ENCODE data around the gene THAP7.
A peak's percentile ranks its signal among the peaks of the same experiment; 100 is the strongest.

THAP7 gene

GRCh38 chr22:21030621-21031544 is 29.0 kb upstream of the THAP7 start:
- ATAC-seq = no peak

- ATAC-seq = no peak
These were observed 28.1 kb upstream of the THAP7 start for GRCh38 chr22:21030032-21030431.

- ATAC-seq = no peak
These were observed 27.6 kb upstream of the THAP7 start for GRCh38 chr22:21029486-21030025.

- no peak for ATAC-seq
These were observed 26.6 kb upstream of the THAP7 start for GRCh38 chr22:21028277-21029251.

GRCh38 chr22:21026783-21027692 is 25.1 kb upstream of the THAP7 start:
- no peak for ATAC-seq

- no peak for ATAC-seq
These were observed 24.1 kb upstream of the THAP7 start for GRCh38 chr22:21025763-21026755.

- ATAC-seq = peak in 1 of 2 donors; percentile 20
These were observed 23.3 kb upstream of the THAP7 start for GRCh38 chr22:21025266-21025665.

- no peak for ATAC-seq
These were observed 21.2 kb upstream of the THAP7 start for GRCh38 chr22:21022955-21023614.

- ATAC-seq = no peak
These were observed 20.6 kb upstream of the THAP7 start for GRCh38 chr22:21022507-21022906.

- ATAC-seq = peak in 1 of 2 donors; percentile 33
These were observed 19.0 kb upstream of the THAP7 start for GRCh38 chr22:21020802-21021429.

- no peak for ATAC-seq
These were observed 16.4 kb upstream of the THAP7 start for GRCh38 chr22:21018314-21018713.

GRCh38 chr22:21016644-21017420 is 14.9 kb upstream of the THAP7 start:
- no peak for ATAC-seq

GRCh38 chr22:21015466-21016006 is 13.6 kb upstream of the THAP7 start:
- no peak for ATAC-seq

- no peak for ATAC-seq
These were observed 13.0 kb upstream of the THAP7 start, which contains the start of gene P2RX6 for GRCh38 chr22:21014726-21015465. Gene P2RX6 (plus strand): TSS chr22:21015165. CDS start chr22:21015175, 10 bp downstream.

- peak; percentile 96 to 97 for ATAC-seq
These were observed 12.3 kb upstream of the THAP7 start for GRCh38 chr22:21014202-21014725.

- no peak for ATAC-seq
These were observed 11.8 kb upstream of the THAP7 start for GRCh38 chr22:21013657-21014201.
